NOMO-1 (cell line): Measurements from ENCODE around the gene SNPH.
A peak's percentile ranks its signal among the peaks of the same experiment; 100 is the strongest.

ENCODE experiments used
- DNase-seq, 2 experiments: peaks; one replicate each; lab custom pipeline; 2025; ENCODE audit not compliant: unreplicated experiment in 2 of 2; lab: John Stamatoyannopoulos, UW

Gene SNPH

DNA sequence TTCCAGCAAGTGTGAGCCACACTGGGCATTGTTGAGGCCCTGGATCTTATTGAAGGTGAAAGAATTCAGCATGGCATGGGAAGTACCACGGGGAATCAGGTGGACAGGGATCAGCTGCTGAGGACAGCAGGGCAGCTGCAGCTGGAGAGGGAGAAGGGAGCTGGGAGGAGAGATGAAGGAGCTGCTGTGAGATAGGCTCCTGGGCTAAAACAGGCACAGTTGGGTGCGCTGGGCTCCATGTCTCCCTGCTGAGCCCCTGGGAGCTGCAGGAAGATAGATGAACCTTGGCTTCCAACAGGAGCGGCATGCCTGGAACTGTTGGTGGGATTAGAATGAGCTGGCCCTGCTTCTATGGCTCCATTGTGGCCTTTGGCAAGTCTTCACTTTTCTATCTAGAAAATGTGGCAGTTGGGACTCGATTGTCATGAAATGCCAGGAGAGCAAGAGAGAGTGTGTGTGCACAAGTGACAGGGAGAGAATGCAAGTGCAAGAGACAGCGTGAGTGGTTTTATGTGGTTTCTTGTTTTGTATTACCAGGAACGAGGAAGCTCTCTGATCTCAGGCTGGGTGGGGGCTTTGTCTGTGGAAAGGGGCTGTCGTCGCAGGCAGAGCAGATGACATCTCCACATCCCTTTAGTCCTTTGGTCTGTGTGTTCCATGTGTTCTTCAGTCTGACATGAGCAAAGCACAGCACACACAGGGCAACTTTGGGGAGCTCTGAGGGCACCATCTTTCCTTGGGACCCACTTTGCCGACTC lies 20.4 kb downstream of the SNPH start:
- no peak for DNase-seq

DNA sequence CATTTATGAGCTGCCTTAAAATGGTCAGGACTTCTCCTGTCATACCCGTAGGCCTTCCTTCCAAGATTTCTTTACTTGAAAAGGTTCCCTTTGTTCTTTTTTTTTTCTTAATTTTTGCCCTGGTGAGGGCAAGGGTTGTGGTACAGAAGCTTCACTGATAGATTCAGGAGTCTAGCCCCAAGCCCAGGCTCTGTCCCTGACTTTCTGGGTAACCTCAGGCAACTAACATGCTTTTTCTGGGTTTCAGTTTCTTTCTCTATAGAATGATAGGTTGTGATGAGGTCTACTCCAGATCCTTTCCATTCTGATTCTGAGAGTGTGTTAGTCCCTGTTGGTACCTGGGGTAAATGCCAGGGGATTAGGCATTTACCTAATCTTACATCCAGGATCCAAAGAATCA lies 21.2 kb downstream of the SNPH start:
- DNase-seq = no peak

DNA sequence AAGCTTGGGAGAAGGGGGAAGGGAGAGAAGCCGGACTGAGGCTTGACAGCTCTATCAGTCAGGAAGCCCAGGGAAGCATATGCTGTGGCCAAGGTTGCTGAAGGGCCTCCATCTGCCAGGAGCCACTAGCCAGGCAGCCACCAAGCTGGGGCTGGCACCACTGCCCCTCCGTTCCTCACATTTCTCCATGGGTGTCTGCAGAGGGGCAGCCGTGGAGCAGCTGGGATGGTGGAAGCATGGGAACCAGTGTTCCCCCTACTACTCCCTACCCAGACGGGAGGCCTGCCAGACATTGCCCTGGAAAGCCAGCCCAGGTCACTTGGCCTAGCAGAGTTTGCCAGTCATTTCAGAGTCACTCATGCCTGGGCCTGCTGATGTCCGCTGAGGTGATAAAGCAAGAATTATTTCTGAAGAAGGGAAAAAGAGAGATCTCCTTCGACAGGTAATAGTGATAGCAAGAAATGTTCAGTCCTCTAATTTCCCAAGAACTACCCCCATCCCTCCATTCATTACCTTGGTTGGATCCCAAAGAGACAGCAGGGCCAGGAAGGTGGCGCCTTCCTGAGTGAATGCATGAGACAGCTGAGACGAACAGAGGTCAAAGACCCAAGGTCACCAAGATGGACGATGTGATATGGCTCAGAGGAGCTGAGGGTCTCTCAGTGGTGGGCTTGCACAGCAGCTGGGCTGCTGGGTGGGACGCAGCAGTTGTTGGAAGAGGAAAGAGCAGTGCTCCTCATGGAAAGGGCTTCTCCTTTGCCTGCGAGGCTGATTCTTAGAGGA lies 21.9 kb downstream of the SNPH start:
- DNase-seq = no peak

GRCh38 chr20:1291191-1291741 lies 25.2 kb downstream of the SNPH start:
- DNase-seq = no peak

- no peak for DNase-seq
Observed at GRCh38 chr20:1292620-1293019, 26.5 kb downstream of the SNPH start.

- no peak for DNase-seq
Observed at GRCh38 chr20:1293641-1294379, 27.7 kb downstream of the SNPH start.

DNA sequence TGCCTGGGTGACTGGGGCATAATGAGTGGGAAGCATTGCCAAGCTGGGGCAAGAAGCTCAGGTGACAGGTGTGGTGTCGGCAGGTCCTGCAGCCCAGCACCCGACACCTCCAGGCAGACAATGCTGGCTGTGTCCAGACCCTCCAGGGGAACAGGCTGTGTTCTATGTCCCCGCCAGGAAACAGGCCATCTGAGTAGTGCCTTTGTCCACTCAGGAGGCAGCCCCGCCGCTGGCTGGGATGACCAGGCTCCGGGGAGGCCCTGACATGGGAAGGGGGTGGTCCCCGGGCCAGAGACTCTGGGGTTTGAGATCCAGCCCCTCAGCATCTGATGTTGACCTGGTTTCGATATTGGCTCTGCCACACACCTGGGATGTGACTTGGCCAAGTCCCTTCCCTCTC lies 28.4 kb downstream of the SNPH start:
- DNase-seq = no peak

DNA sequence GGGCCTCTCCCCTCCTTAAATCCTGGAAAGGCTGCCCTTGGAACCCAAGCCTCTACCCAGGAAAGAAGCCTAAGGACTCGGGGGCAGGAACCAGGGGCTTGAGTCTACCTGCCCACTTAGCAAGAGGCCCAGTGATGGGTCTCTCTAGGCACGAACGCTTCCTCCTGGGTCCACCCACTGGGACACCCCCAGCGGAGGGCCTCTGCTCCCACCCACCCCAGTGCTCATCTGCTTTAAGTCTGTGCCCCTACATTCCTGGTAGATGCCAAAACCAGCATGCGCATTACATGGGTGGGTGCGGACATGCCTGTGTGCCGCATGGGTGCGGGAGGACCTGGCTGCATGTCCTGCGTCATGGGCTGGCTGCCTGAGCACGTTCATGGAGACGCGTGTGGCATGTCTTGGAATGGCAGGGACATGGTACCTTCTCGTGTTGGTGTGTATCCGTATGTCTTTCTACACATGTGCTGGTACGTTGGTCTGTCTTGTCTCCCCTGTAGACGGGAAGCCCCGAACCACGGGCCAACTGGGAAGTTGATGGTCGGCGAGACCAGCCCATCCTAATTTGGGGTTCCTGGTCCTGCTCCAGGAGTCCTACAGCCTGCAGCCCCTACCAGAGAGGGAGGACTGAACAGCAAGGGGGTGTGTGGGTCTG lies 29.3 kb downstream of the SNPH start:
- DNase-seq = no peak

DNA sequence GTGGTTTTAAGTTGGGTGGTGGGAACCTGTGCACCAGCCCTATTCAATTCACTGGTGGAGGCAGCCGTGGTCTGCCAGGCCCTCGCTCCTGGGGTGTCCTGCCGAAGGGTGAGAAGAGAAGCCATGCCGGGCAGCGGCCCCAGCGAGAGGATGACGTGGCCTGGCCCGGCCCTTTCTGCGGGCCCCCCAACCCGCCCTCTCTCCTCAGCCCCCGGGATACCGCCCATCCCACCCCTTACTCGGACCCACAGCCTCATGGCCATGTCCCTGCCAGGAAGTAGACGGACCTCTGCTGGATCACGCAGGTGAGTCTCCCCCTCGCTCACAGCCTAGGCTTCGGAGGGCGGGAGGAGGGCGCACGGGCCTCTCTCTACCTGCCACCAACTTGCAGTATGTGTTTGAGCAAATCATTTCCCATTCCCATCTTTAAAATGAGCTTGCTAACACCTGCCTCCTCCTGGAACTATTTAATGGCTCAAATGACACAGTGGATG lies 30.1 kb downstream of the SNPH start:
- DNase-seq = no peak

DNA sequence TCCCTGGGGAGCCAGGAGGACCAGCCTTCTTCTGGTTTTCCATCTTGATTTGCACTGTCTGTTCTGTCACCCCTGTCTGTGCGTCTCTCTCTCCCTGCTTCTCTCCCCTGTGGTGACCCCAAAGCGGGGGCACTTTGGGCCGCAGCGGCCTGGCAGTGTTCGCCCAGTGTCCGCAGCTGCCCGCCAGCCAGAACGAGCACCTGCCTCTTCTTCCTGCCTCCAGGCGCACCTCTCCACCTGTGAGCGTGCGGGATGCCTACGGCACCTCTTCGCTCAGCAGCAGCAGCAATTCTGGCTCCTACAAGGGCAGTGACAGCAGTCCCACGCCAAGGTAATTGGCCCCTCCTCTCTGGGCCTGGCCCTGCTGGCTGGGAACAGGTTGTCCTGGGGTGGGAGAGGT lies 30.8 kb downstream of the SNPH start:
- no peak for DNase-seq

DNA sequence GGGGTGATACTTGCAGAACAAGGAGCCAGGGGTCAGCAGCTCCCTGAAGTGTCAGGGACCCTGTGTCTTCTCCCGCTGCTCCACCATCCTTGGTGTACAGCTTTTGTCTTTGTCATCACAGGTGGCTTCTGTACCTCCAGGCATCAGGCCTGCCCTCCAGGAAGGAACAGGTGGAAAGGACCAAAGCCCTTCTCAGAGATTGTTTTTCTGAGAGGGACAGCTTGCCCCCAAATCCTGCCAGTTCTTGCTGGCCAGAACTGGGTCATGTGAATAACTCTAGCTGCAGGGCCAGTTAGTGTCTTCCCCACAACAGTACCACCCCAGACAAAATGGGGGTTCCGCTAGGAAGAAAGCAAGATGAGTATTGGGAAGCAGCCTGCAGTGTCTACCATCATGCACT lies 31.4 kb downstream of the SNPH start:
- no peak for DNase-seq

DNA sequence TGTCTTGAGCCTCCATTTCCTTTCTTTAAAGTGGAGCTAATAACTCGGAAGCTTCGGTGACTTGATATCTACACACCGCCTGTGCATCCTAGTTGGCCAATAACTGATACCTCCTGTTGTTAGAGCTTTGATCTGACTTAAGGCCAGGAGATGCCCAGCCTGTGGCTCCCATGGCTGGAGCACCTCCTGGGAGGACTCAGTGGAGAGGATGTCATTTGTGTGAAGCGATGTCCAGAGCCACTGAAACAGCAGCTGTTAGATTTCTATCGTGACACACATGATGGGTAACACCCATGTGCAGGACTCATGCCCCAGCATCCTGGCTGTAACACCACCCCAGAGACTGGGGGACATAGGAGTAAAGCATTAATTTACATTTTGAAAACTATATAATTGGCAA lies 32.1 kb downstream of the SNPH start:
- no peak for DNase-seq

- no peak for DNase-seq
Observed at GRCh38 chr20:1298888-1299511, 32.9 kb downstream of the SNPH start.

DNA sequence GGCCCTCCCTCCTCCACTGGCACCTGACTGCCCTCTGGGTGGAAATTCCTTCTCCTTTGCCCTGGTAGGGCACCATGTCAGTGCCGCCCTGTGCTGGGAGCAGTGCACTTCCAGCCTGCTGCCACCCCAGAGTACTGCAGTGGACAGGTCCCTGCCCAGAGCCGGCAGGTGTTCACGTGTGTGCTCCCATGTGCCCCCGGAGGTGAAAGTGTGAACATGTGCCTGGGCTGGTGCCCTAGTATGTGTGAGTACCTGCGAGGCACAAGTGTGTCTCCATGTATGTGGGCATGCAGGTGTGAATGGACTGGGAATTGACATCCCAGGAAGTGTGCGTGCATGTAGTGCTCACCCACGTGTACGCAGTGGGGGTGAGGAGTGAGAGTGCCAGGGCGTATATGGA lies 33.4 kb downstream of the SNPH start:
- DNase-seq = no peak

GRCh38 chr20:1300083-1300840 lies 34.2 kb downstream of the SNPH start:
- DNase-seq = no peak

- DNase-seq = peak; percentile 53 to 79
Observed at GRCh38 chr20:1301031-1301529, 35.0 kb downstream of the SNPH start.

DNA sequence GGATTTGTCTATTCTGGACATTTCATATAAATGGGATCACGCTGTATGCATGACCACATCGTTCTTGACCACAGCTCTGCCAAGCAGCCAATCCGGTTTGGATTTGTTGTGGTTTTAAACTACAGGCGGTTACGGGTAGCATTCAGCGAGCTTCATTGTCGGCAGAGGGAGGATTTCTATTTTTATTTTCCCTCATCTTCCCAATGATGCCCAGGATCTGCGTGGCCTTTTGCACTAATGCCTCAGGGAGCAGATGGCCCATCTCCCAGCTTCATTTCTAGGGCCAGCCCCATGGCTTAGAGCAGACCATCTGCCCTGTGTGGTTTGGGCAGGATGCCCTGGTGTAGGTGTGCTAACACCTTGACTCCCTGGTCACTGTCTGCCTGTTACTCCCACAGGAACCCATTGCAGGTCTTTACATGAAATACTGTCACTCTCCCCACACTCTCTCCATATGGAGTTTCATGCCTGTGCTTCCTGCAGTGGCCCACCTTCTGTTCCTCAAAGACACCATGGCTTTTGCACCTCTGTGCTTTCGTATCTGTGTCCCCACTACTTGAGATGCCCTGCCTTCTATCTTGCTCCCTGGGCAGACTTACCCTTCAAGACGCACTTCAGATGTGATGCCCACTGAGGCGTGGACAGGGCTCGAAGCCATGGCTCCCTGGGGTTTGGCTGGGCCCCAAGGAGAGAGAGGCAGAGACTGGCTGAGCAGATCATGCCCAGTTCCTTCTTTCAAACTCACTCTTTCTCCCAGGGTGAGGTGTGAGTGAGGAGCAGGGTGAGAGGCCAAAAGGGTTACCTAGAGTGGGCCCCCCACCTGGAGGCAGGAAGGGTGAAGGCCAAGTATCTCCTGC lies 36.8 kb downstream of the SNPH start:
- peak in 1 of 2 experiments; percentile 23 for DNase-seq
